CD14-positive monocyte (primary cell): ENCODE results near the gene BCAN. TPM values are rescaled to one million over a fixed set of nuclear protein-coding genes. Genes with fewer than 3 reads are reported as not detected.

Experiments used
- DNase-seq, 3 donors: peaks; one replicate each; pipeline ENCODE4 v3.0.0-alpha.2; 2011 to 2022
- H2AFZ ChIP-seq: 2 replicates; pipeline ENCODE4 v1.6.0; 2012; ENCODE audit warnings: mild to moderate bottlenecking, low read depth, low read length, inconsistent platforms; ENCODE audit not compliant: insufficient read depth, poor library complexity, severe bottlenecking
- H3K27ac ChIP-seq, 2 donors: 1 replicate in 1 of 2; 2 replicates in 1 of 2; pipeline ENCODE4 v1.5.1; 2012 to 2013; ENCODE audit warnings: low read length in 2 of 2, control low read depth in 1 of 2, inconsistent platforms in 1 of 2, low read depth in 1 of 2, mild to moderate bottlenecking in 1 of 2
- H3K27me3 ChIP-seq, 2 donors: one replicate each; pipeline versions ENCODE4 v1.6.0 to v1.6.1; 2011 to 2013; ENCODE audit warnings: low read length in 2 of 2; ENCODE audit not compliant: control insufficient read depth in 2 of 2, insufficient read depth in 2 of 2
- H3K36me3 ChIP-seq, 2 donors: replicated peaks in 1 of 2; 1 replicate in 1 of 2; 2 replicates in 1 of 2; pipeline versions ENCODE4 v1.5.1 to v1.6.1; 2012 to 2013; ENCODE audit warnings: low read length in 2 of 2, control low read depth in 1 of 2, inconsistent platforms in 1 of 2, mild to moderate bottlenecking in 1 of 2; ENCODE audit not compliant: insufficient read depth in 2 of 2, control insufficient read depth in 1 of 2
- H3K4me1 ChIP-seq, 2 donors: 1 replicate in 1 of 2; 2 replicates in 1 of 2; pipeline versions ENCODE4 v1.5.1 to v1.6.1; 2012 to 2013; ENCODE audit warnings: low read length in 2 of 2, control low read depth in 1 of 2, inconsistent platforms in 1 of 2, mild to moderate bottlenecking in 1 of 2, moderate library complexity in 1 of 2; ENCODE audit not compliant: insufficient read depth in 2 of 2, control insufficient read depth in 1 of 2
- H3K4me2 ChIP-seq: replicated peaks from 2 replicates; pipeline ENCODE3; 2012; ENCODE audit warnings: low read length, moderate library complexity, mild to moderate bottlenecking; ENCODE audit not compliant: poor library complexity, severe bottlenecking; ENCODE audit errors: extremely low read depth
- H3K4me3 ChIP-seq, 3 experiments: fragments of 200-600 bp in 1 of 3; sonication (generic) in 1 of 3; replicated peaks in 1 of 3; 1 replicate in 2 of 3; 2 replicates in 1 of 3; pipeline ENCODE4 v1.5.1; 2011 to 2013; ENCODE audit warnings: low read length in 3 of 3, mild to moderate bottlenecking in 3 of 3, control low read depth in 2 of 3, low read depth in 2 of 3, inconsistent platforms in 1 of 3, moderate library complexity in 1 of 3
- H3K79me2 ChIP-seq: 2 replicates; pipeline ENCODE4 v1.6.0; 2012; ENCODE audit warnings: mild to moderate bottlenecking, control low read depth, inconsistent platforms, low read length, moderate library complexity; ENCODE audit not compliant: insufficient read depth
- H3K9ac ChIP-seq: 2 replicates; pipeline ENCODE4 v1.6.0; 2017; ENCODE audit warnings: low read length, mild to moderate bottlenecking; ENCODE audit not compliant: insufficient read depth, poor library complexity, severe bottlenecking
- H3K9me3 ChIP-seq, 2 donors: replicated peaks in 1 of 2; 1 replicate in 1 of 2; 2 replicates in 1 of 2; pipeline versions ENCODE4 v1.5.1 to v1.6.1; 2012 to 2013; ENCODE audit warnings: low read length in 2 of 2, control low read depth in 1 of 2; ENCODE audit not compliant: control insufficient read depth in 1 of 2, insufficient read depth in 1 of 2
- H4K20me1 ChIP-seq: 2 replicates; pipeline ENCODE4 v1.6.0; 2012; ENCODE audit warnings: mild to moderate bottlenecking, low read length, control low read depth, moderate library complexity; ENCODE audit not compliant: insufficient read depth
- H3K27ac Mint-ChIP-seq, 7 donors: one replicate each; pipeline ENCODE4 v1.8.0; 2020; ENCODE audit warnings: mild to moderate bottlenecking in 7 of 7, mixed read lengths in 7 of 7, moderate library complexity in 6 of 7, inconsistent platforms in 2 of 7
- H3K27me3 Mint-ChIP-seq, 3 donors: one replicate each; pipeline ENCODE4 v1.8.0; 2021 to 2022; ENCODE audit warnings: low read depth in 3 of 3, mild to moderate bottlenecking in 3 of 3, mixed read lengths in 3 of 3, moderate library complexity in 3 of 3, inconsistent platforms in 1 of 3
- H3K36me3 Mint-ChIP-seq, 2 donors: one replicate each; pipeline ENCODE4 v1.8.0; 2020; ENCODE audit warnings: mixed read lengths in 2 of 2, inconsistent platforms in 1 of 2, mild to moderate bottlenecking in 1 of 2
- H3K4me1 Mint-ChIP-seq: one replicate; pipeline ENCODE4 v1.8.0; 2020; ENCODE audit warnings: mild to moderate bottlenecking, mixed read lengths
- H3K4me3 Mint-ChIP-seq, 2 donors: one replicate each; pipeline ENCODE4 v1.8.0; 2020; ENCODE audit warnings: mild to moderate bottlenecking in 2 of 2, mixed read lengths in 2 of 2, moderate library complexity in 1 of 2
- H3K9me3 Mint-ChIP-seq, 7 donors: one replicate each; pipeline ENCODE4 v1.8.0; 2020 to 2022; ENCODE audit warnings: mixed read lengths in 7 of 7, mild to moderate bottlenecking in 6 of 7, moderate library complexity in 6 of 7, inconsistent platforms in 2 of 7
- WGBS: methylation state at CpG from one replicate; pipeline ENCODE4 v1.1.5; 2013; ENCODE audit warnings: missing lambda C conversion rate; ENCODE audit not compliant: insufficient coverage; 5-methylcytosine and 5-hydroxymethylcytosine counted together
- intact Hi-C, 2 donors: fragments of 100-400 bp; cut with micrococcal nuclease; formaldehyde crosslinking; loops; one replicate each; pipeline versions ENCODE4 v1.15.0 to v1.15.1; 2023
- polyA plus RNA-seq, 3 donors: library from polyadenylated mRNA; depleted of rRNA in 1 of 3; unstranded in 2 of 3; stranded (reverse) in 1 of 3; fragments of 300-500 nt in 2 of 3; fragments of >200 nt in 1 of 3; fragmentation: Illumina TruSeq in 2 of 3; gene quantifications; 1 replicate in 2 of 3; 2 replicates in 1 of 3; pipeline ENCODE4 v1.2.3, GENCODE V29; 2012 to 2021
- TF ChIP-seq, protein P1 (sequence below): fragments of 200-600 bp; IDR thresholded peaks from one replicate; pipeline ENCODE4 v1.8.0; 2022; ENCODE audit warnings: antibody characterized with exemption, mild to moderate bottlenecking

BCAN gene
- polyA plus RNA-seq, 3 donors, result not detected

DNA sequence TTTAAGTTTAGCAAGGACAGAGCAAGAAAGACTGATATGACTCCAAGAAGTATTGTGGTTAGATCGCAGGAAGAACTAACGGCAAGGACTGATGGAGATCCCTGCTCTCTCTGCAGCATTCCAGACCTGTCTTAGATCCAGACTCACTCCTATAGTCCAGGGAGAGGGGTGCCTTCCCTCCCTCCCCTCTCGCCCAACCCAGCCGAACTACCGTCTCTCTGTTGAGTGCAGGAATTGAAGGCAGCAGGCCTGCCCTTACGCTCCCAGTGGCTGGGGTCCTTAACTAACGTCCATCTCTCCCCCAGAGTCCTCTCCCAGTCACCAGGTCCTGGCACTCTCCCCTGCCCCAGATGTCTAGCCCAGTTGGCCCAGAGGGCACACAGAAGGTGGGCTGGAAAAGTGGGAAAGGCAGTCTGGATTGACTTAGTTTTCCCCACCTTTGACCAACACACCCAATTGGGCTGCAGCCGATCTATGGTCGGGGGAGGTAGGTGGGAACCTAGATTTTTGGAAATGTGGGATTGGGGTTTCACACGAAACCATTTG lies 62.3 kb downstream of the BCAN start:
- Mint-ChIP-seq H3K9me3 (peaks cover 0 to 25% (median 10%) of the 10 kb centered on the region in 7 donors), H3K27ac (no peak overlapping the region), H3K27me3 (peaks cover 79 to 84% (median 81%) of the 10 kb centered on the region in 3 donors), H3K4me1 (peaks cover 28% of the 10 kb centered on the region), H3K36me3 (peaks cover 0 to 8% of the 10 kb centered on the region in 2 donors), H3K4me3 (peak overlapping the region in 1 of 2 donors; percentile 72)
- H3K79me2 ChIP-seq, result no peaks in the 10 kb centered on the region
- H3K9ac ChIP-seq, result no peak overlapping the region
- H3K9me3 ChIP-seq, result peaks cover 0 to 15% of the 10 kb centered on the region in 2 donors
- H3K4me1 ChIP-seq, result peaks cover 20 to 22% of the 10 kb centered on the region in 2 donors
- no peak overlapping the region for H2AFZ ChIP-seq
- no peaks in the 10 kb centered on the region for H4K20me1 ChIP-seq
- no peak overlapping the region for H3K4me2 ChIP-seq
- no peak overlapping the region for H3K27ac ChIP-seq
- 30% methylated on average over 2 of the region's 10 CpGs for WGBS
- no peak overlapping the region for H3K4me3 ChIP-seq
- TF ChIP-seq, protein P1, sequence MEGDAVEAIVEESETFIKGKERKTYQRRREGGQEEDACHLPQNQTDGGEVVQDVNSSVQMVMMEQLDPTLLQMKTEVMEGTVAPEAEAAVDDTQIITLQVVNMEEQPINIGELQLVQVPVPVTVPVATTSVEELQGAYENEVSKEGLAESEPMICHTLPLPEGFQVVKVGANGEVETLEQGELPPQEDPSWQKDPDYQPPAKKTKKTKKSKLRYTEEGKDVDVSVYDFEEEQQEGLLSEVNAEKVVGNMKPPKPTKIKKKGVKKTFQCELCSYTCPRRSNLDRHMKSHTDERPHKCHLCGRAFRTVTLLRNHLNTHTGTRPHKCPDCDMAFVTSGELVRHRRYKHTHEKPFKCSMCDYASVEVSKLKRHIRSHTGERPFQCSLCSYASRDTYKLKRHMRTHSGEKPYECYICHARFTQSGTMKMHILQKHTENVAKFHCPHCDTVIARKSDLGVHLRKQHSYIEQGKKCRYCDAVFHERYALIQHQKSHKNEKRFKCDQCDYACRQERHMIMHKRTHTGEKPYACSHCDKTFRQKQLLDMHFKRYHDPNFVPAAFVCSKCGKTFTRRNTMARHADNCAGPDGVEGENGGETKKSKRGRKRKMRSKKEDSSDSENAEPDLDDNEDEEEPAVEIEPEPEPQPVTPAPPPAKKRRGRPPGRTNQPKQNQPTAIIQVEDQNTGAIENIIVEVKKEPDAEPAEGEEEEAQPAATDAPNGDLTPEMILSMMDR, result no peak
- H3K27me3 ChIP-seq, result peaks cover 44 to 74% of the 10 kb centered on the region in 2 donors
- intact Hi-C loops, result no loop called here
- DNase-seq, result no peak
- H3K36me3 ChIP-seq, result no peaks in the 10 kb centered on the region

DNA sequence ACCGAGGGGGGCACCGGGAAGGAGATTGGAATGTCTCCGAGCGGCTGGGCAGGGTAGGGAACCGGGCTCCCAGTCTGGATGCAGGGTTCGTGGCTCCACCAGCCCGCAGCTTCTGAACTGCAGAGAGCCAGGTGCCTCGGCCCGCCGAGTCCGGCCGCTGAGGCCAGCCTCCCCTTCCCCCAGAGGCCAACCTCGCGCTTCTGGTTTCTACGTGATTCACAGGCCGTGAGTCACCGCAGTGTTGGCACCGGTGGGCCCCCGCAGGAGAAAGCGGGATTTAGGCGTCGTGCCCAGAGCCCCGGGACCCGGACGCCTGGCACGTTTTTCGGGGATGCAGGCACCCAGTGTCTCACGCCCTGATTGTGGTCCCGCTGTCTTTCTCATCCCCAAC lies 63.0 kb downstream of the BCAN start:
- no peaks in the 10 kb centered on the region for H4K20me1 ChIP-seq
- H3K4me3 Mint-ChIP-seq, result peak overlapping the region; percentile 45 to 81
- H3K27me3 Mint-ChIP-seq, result peaks cover 78 to 87% (median 79%) of the 10 kb centered on the region in 3 donors
- H3K27ac ChIP-seq, result no peak overlapping the region
- H3K4me3 ChIP-seq, result no peak overlapping the region
- intact Hi-C loops, result no loop called here
- H3K4me2 ChIP-seq, result peak overlapping the region; percentile 62
- H3K9me3 ChIP-seq, result peaks cover 0 to 15% of the 10 kb centered on the region in 2 donors
- H3K36me3 Mint-ChIP-seq, result peaks cover 0 to 11% of the 10 kb centered on the region in 2 donors
- H3K4me1 Mint-ChIP-seq, result peaks cover 28% of the 10 kb centered on the region
- H3K9ac ChIP-seq, result no peak overlapping the region
- no peaks in the 10 kb centered on the region for H3K79me2 ChIP-seq
- TF ChIP-seq, protein P1, result no peak
- H3K4me1 ChIP-seq, result peaks cover 20 to 22% of the 10 kb centered on the region in 2 donors
- peak overlapping the region in 1 of 7 donors; percentile 37 for H3K27ac Mint-ChIP-seq
- no peaks in the 10 kb centered on the region for H3K36me3 ChIP-seq
- H3K27me3 ChIP-seq, result peaks cover 44 to 72% of the 10 kb centered on the region in 2 donors
- H2AFZ ChIP-seq, result no peak overlapping the region
- 2% methylated on average over 29 of the region's 29 CpGs for WGBS
- peaks cover 0 to 25% (median 10%) of the 10 kb centered on the region in 7 donors for H3K9me3 Mint-ChIP-seq
- peak; percentile 29 to 69 (median 36) for DNase-seq
